ENCODE measurements around the gene ATP6V1D. TPM values are rescaled to one million over a fixed set of nuclear protein-coding genes. Genes with fewer than 3 reads are reported as not detected.

The ATP6V1D gene
- total and polyA plus RNA-seq, 2 experiments from 2014 or later = 61.5 to 105 TPM

- no peak for TF ChIP-seq JUNB (IDR thresholded peaks at IDR 0.05; ENCODE audit: unreplicated experiment)
- no peak for TF ChIP-seq ZNF114 (CRISPR knock-in tag; IDR thresholded peaks at IDR 0.05)
- no peak for TF ChIP-seq ETS1 (IDR thresholded peaks at IDR 0.05)
- no peak for TF ChIP-seq REST (IDR thresholded peaks at IDR 0.05; ENCODE audit: unreplicated experiment)
- TF ChIP-seq NANOG (IDR thresholded peaks at IDR 0.05; ENCODE audit: borderline replicate concordance) = no peak
- TF ChIP-seq ZNF462 (CRISPR knock-in tag; IDR thresholded peaks at IDR 0.05) = no peak
- no peak for TF ChIP-seq ZNF331 (CRISPR knock-in tag; IDR thresholded peaks at IDR 0.05; ENCODE audit: low read depth)
- DNase-seq (ENCODE audit: low spot score) (no peak), ATAC-seq (no peak)
- no peak overlapping the region for H3K4me3 Mint-ChIP-seq
- H4K20me1 ChIP-seq (replicated peaks; ENCODE audit: insufficient read depth) = no peaks in the 10 kb centered on the region
- peaks cover 14% of the 10 kb centered on the region for H3K27me3 Mint-ChIP-seq (ENCODE audit: insufficient read depth, low read depth, poor library complexity)
- peaks cover 4% of the 10 kb centered on the region for H3K4me1 Mint-ChIP-seq
- H3K27me3 ChIP-seq (ENCODE audit: insufficient read depth) = no peaks in the 10 kb centered on the region
- H3K79me2 ChIP-seq (replicated peaks; ENCODE audit: insufficient read depth) = no peaks in the 10 kb centered on the region
- no peaks in the 10 kb centered on the region for H3K4me1 ChIP-seq (ENCODE audit: insufficient read depth)
- no peak overlapping the region for H3K27ac ChIP-seq (ENCODE audit: low read depth)
- H3K4me3 ChIP-seq = no peak overlapping the region
- H3K4me2 ChIP-seq = no peak overlapping the region
- H2AFZ ChIP-seq = no peak overlapping the region
- no peak overlapping the region for H3K27ac Mint-ChIP-seq
- no peaks in the 10 kb centered on the region for H3K9me2 ChIP-seq (ENCODE audit: insufficient read depth)
- no peaks in the 10 kb centered on the region for H3F3A ChIP-seq (replicated peaks; ENCODE audit: low read depth)
- H3K36me3 Mint-ChIP-seq (ENCODE audit: low read depth) = no peaks in the 10 kb centered on the region
- no peaks in the 10 kb centered on the region for H3K9me3 Mint-ChIP-seq
- H3K36me3 ChIP-seq (ENCODE audit: insufficient read depth) = no peaks in the 10 kb centered on the region
These were observed 32.5 kb upstream of the ATP6V1D start for GRCh38 chr14:67392123-67392522.

Measured in GM23338 (cell line).